Neural cell (in vitro differentiated cells): Measurements from ENCODE around the gene HDGF. TPM values are rescaled to one million over a fixed set of nuclear protein-coding genes. Genes with fewer than 3 reads are reported as not detected.

Experiments used
- H2AFZ ChIP-seq: fragments of 200-600, 300-800 bp; sonication (generic), shearing (Covaris generic); 2 replicates; pipeline ENCODE4 v1.6.0; 2014; ENCODE audit warnings: low read depth, mild to moderate bottlenecking, antibody characterized with exemption, low read length, moderate library complexity
- H3F3A ChIP-seq: fragments of 200-600 bp; shearing (Covaris generic); 2 replicates; pipeline ENCODE4 v1.6.1; 2016; ENCODE audit warnings: mild to moderate bottlenecking, moderate library complexity, mixed read lengths, antibody characterized with exemption, low read length; ENCODE audit not compliant: insufficient read depth, poor library complexity, severe bottlenecking
- H3K27ac ChIP-seq: fragments of 200-600, 300-800 bp; sonication (generic), shearing (Covaris generic); 2 replicates; pipeline ENCODE4 v1.5.1; 2014; ENCODE audit warnings: mild to moderate bottlenecking, low read length, moderate library complexity
- H3K27me3 ChIP-seq: fragments of 300-800, 200-600 bp; sonication (generic), shearing (Covaris generic); 2 replicates; pipeline ENCODE4 v1.6.0; 2014; ENCODE audit warnings: mild to moderate bottlenecking, low read depth, low read length, moderate library complexity; ENCODE audit not compliant: insufficient read depth
- H3K36me3 ChIP-seq: fragments of 300-800, 200-600 bp; sonication (generic), shearing (Covaris generic); 2 replicates; pipeline ENCODE4 v1.5.1; 2014; ENCODE audit warnings: mild to moderate bottlenecking, antibody characterized with exemption, low read length, moderate library complexity; ENCODE audit not compliant: insufficient read depth
- H3K4me2 ChIP-seq: fragments of 300-800, 200-600 bp; sonication (generic), shearing (Covaris generic); 2 replicates; pipeline ENCODE4 v1.6.0; 2014; ENCODE audit warnings: mild to moderate bottlenecking, low read length
- H3K4me3 ChIP-seq: fragments of 300-800, 200-600 bp; sonication (generic), shearing (Covaris generic); 2 replicates; pipeline ENCODE4 v1.5.1; 2014; ENCODE audit warnings: mild to moderate bottlenecking, low read length, moderate library complexity
- H3K79me2 ChIP-seq: fragments of 200-600 bp; shearing (Covaris generic); replicated peaks from 2 replicates; pipeline ENCODE4 v1.6.0; 2014; ENCODE audit warnings: mild to moderate bottlenecking, low read length, moderate library complexity; ENCODE audit not compliant: insufficient read depth
- H3K9ac ChIP-seq: fragments of 300-800, 200-600 bp; sonication (generic), shearing (Covaris generic); 2 replicates; pipeline ENCODE4 v1.6.1; 2016; ENCODE audit warnings: mild to moderate bottlenecking, low read length, mixed read lengths
- H3K9me2 ChIP-seq: fragments of 200-600 bp; shearing (Covaris generic); 2 replicates; pipeline ENCODE4 v1.6.1; 2016; ENCODE audit warnings: mild to moderate bottlenecking, low read length, mixed read lengths; ENCODE audit not compliant: insufficient read depth
- H3K9me3 ChIP-seq: fragments of 200-600, 300-800 bp; sonication (generic), shearing (Covaris generic); 2 replicates; pipeline ENCODE4 v1.6.1; 2016; ENCODE audit warnings: mild to moderate bottlenecking, mixed run types, low read length, moderate library complexity, mixed read lengths
- H4K20me1 ChIP-seq: fragments of 200-600 bp; shearing (Covaris generic); 2 replicates; pipeline ENCODE4 v1.6.1; 2016; ENCODE audit warnings: mild to moderate bottlenecking, mixed run types; ENCODE audit not compliant: insufficient read depth
- EP300 ChIP-seq: fragments of 450-650 bp; conservative IDR thresholded peaks from 2 replicates; pipeline ENCODE4 v1.6.1; 2014; ENCODE audit warnings: antibody characterized with exemption, mild to moderate bottlenecking, moderate library complexity; ENCODE audit not compliant: poor library complexity, severe bottlenecking
- EZH2 ChIP-seq: fragments of 200-600, 300-800 bp; shearing (Covaris generic), sonication (generic); IDR thresholded peaks from 2 replicates; pipeline ENCODE4 v1.6.1; 2014; ENCODE audit warnings: antibody characterized with exemption, low read length, borderline replicate concordance, mild to moderate bottlenecking; ENCODE audit not compliant: insufficient read depth, poor library complexity, severe bottlenecking
- MXI1 ChIP-seq: fragments of 450-650 bp; conservative IDR thresholded peaks from 2 replicates; pipeline ENCODE4 v1.6.1; 2014; ENCODE audit warnings: antibody characterized with exemption, mild to moderate bottlenecking; ENCODE audit not compliant: poor library complexity, severe bottlenecking
- POLR2AphosphoS5 ChIP-seq: IDR thresholded peaks from 2 replicates; pipeline ENCODE4 v1.6.1; 2012
- RAD21 ChIP-seq: fragments of 450-650 bp; conservative IDR thresholded peaks from 2 replicates; pipeline ENCODE4 v1.6.1; 2014; ENCODE audit warnings: antibody characterized with exemption, mild to moderate bottlenecking, moderate library complexity
- SMC3 ChIP-seq: fragments of 450-650 bp; conservative IDR thresholded peaks from 2 replicates; pipeline ENCODE4 v1.6.1; 2014; ENCODE audit warnings: antibody characterized with exemption, mild to moderate bottlenecking, moderate library complexity; ENCODE audit not compliant: poor library complexity
- TAF1 ChIP-seq: IDR thresholded peaks from 2 replicates; pipeline ENCODE4 v1.6.1; 2012; ENCODE audit warnings: low read depth
- polyA plus RNA-seq: library from polyadenylated mRNA; depleted of rRNA; stranded (reverse); fragments of >200 nt; gene quantifications from 2 replicates; pipeline ENCODE4 v1.2.3, GENCODE V29; 2014
- TF ChIP-seq, protein P1 (sequence below): IDR thresholded peaks from 2 replicates; pipeline ENCODE4 v1.6.1; 2012; ENCODE audit warnings: borderline replicate concordance
- TF ChIP-seq, protein P2 (sequence below): fragments of 450-650 bp; IDR thresholded peaks from 2 replicates; pipeline ENCODE4 v1.5.1; 2014; ENCODE audit warnings: antibody characterized with exemption, mild to moderate bottlenecking, moderate library complexity; ENCODE audit not compliant: poor library complexity, severe bottlenecking

The HDGF gene
- polyA plus RNA-seq, 1 donor from 2014 or later = 138 TPM

DNA sequence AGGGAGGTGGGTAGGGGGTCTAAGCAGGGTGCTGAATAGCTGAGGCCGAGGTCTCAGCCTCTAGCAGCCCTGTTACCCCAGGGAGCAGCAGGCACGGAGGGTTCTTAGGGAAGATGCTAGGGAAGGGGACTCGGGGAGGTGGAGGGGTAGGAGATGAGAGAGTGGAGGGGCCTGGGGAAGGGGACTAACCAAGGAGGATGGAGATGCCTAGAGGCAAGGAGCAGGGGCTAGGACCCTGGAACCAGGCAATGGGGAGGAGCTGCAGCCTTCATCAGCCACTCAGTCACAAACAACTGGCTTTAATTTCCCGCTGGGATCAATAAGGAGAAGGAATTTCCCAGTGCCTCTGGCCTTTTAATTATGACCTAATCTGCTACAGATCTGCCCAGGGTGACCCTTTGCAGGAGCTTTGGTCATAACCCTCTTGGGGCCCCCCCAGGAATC lies 43.2 kb downstream of the HDGF start:
- no peaks in the 10 kb centered on the region for H3K9me3 ChIP-seq
- no peaks in the 10 kb centered on the region for H4K20me1 ChIP-seq
- H3K4me3 ChIP-seq = no peak overlapping the region
- no peaks in the 10 kb centered on the region for H3K36me3 ChIP-seq
- TF ChIP-seq EZH2 = no peak
- TF ChIP-seq POLR2AphosphoS5 = no peak
- TF ChIP-seq RAD21 = no peak
- no peak for TF ChIP-seq MXI1
- TF ChIP-seq, protein P1, sequence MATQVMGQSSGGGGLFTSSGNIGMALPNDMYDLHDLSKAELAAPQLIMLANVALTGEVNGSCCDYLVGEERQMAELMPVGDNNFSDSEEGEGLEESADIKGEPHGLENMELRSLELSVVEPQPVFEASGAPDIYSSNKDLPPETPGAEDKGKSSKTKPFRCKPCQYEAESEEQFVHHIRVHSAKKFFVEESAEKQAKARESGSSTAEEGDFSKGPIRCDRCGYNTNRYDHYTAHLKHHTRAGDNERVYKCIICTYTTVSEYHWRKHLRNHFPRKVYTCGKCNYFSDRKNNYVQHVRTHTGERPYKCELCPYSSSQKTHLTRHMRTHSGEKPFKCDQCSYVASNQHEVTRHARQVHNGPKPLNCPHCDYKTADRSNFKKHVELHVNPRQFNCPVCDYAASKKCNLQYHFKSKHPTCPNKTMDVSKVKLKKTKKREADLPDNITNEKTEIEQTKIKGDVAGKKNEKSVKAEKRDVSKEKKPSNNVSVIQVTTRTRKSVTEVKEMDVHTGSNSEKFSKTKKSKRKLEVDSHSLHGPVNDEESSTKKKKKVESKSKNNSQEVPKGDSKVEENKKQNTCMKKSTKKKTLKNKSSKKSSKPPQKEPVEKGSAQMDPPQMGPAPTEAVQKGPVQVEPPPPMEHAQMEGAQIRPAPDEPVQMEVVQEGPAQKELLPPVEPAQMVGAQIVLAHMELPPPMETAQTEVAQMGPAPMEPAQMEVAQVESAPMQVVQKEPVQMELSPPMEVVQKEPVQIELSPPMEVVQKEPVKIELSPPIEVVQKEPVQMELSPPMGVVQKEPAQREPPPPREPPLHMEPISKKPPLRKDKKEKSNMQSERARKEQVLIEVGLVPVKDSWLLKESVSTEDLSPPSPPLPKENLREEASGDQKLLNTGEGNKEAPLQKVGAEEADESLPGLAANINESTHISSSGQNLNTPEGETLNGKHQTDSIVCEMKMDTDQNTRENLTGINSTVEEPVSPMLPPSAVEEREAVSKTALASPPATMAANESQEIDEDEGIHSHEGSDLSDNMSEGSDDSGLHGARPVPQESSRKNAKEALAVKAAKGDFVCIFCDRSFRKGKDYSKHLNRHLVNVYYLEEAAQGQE = no peak
- TF ChIP-seq EP300 = no peak
- no peak for TF ChIP-seq SMC3
- no peak for TF ChIP-seq TAF1
- TF ChIP-seq, protein P2, sequence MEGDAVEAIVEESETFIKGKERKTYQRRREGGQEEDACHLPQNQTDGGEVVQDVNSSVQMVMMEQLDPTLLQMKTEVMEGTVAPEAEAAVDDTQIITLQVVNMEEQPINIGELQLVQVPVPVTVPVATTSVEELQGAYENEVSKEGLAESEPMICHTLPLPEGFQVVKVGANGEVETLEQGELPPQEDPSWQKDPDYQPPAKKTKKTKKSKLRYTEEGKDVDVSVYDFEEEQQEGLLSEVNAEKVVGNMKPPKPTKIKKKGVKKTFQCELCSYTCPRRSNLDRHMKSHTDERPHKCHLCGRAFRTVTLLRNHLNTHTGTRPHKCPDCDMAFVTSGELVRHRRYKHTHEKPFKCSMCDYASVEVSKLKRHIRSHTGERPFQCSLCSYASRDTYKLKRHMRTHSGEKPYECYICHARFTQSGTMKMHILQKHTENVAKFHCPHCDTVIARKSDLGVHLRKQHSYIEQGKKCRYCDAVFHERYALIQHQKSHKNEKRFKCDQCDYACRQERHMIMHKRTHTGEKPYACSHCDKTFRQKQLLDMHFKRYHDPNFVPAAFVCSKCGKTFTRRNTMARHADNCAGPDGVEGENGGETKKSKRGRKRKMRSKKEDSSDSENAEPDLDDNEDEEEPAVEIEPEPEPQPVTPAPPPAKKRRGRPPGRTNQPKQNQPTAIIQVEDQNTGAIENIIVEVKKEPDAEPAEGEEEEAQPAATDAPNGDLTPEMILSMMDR = no peak
- H2AFZ ChIP-seq = no peak overlapping the region
- no peak overlapping the region for H3K4me2 ChIP-seq
- H3K79me2 ChIP-seq = no peaks in the 10 kb centered on the region
- H3K9me2 ChIP-seq = no peaks in the 10 kb centered on the region
- H3F3A ChIP-seq = peaks cover 8% of the 10 kb centered on the region
- no peak overlapping the region for H3K27ac ChIP-seq
- peaks cover 15% of the 10 kb centered on the region for H3K27me3 ChIP-seq
- no peak overlapping the region for H3K9ac ChIP-seq

DNA sequence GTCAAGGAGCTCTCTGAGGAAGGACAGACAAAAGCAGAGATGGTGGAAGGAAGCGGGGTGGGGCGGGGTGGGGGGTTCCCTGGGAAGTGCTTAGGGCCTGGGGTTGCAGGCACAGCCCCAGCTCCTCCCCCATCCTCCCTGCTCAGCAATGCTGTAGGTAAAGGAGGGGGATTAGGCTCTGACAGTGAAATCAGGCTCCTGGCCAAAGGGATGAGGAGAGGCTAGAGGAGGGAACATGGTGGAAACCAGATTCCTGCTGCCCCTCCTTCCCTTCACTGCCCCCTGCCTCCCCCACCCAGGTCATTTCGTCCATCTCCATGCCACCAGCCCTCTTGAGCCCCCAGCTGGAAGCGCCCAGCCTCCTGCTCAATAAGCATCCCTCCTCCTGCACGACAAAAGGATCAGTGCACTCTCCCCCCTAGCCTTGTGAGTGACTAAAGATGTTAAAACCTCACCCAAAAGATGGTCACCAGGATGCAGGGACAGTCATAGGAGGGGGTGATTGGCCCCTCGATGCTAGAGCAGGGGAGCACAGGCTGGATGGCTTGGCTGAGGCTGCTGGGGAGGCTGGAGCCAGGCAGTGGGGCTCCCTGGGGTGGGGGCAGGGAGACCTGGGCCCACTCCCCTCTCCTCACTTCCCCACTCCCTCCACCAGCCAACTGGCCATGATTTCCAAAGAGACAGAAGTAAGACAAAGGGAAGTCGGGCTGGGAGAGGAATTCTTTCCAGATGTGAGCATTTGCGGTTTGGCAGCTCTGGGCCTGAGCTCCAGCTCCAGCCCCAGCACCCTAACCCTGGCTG lies 43.9 kb downstream of the HDGF start:
- Histone ChIP-seq H3F3A (peaks cover 8% of the 10 kb centered on the region), H3K79me2 (no peaks in the 10 kb centered on the region), H3K27me3 (peaks cover 15% of the 10 kb centered on the region), H3K27ac (no peak overlapping the region), H3K9ac (no peak overlapping the region), H3K9me3 (no peaks in the 10 kb centered on the region), H4K20me1 (no peaks in the 10 kb centered on the region), H3K36me3 (no peaks in the 10 kb centered on the region), H3K4me3 (no peak overlapping the region), H3K9me2 (no peaks in the 10 kb centered on the region), H2AFZ (no peak overlapping the region), H3K4me2 (no peak overlapping the region)
- TF ChIP-seq POLR2AphosphoS5 (no peak), EZH2 (no peak), MXI1 (no peak), SMC3 (no peak), RAD21 (no peak), TAF1 (no peak), EP300 (no peak)
- TF ChIP-seq, protein P2 = no peak
- TF ChIP-seq, protein P1 = no peak
